ENCODE results near the gene SLC43A3.
"Not testable (repeated sequence)": the region's sequence is repeated elsewhere in the genome, so short reads cannot be mapped to it uniquely, and the experiment has no call there.

The SLC43A3 gene

DNA sequence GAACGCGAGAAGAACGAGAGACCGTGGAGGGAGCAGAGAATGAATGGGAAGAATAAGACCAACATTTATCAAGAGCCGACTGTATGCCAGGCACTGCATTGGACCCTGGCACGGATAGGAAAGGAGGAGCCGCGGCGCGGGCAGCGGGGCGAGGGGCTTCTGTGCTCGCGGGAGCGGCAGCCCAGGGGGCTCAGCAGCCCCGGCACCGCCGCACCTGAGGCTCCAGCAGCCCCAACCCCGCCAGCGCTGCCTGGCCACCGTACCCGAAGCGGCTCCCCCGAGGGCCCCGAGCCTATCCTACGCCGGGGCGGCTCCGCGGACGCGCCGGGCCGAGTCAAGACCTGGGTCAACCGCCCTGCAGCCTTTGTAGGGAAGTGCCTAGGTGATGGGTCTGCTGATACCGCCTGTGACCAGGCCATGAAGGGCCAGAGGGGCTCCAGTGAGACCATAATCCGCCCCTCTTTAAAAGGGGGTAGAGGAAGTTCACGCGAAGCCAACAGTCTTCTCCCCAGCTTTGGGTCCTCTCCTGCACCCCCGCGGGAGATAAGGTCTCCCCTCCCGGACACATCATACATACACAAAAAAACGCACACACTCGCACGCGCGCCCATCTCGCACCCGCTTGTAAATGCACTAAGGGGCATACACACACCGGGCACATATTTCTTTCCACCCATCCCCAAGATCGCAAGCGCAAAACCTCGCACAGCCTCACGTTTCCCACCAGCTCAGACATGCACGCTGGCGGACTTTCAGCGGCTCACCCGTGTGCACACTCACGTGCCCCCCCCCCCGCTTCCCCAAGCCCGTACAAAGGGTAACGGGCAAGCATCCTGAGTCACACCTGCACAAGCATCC, 32.5 kb upstream of the SLC43A3 start:
- peak; percentile 33 to 40 for DNase-seq

DNA sequence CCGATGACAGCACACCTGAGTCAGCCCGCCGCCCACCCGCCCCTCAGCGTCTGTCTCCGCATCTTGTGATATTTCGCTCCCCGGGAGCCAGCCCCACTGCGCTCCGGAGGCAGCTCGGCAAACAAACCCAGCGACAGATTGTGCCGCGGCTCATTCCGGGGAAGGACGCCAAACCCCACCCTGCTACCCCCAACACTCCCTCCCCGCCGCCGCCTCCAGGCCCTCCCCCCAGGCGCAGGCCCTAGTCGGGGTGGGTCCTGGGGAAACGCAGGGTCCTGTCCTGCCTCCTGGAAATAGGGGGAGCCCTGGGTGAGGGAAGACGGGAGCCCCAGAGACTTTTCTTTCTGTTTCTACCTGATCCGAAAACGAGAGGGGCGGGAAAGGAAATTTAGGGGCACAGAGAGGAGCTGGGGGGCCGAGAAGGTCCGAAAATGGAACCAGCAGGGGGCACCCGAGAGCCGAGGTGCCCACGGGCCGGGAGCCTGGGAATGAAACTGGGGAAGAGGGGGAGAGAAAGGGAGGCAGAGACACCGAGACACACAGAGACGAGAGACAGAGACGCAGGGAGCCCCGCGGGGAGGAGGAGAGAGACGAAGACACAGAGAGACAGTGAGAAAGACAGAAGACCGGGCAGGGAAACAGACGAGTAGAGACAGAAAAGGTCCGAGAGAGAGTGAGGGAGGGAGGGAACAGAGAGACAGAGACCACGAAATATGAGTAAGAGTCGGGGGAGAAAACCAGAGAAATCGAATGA, 31.7 kb upstream of the SLC43A3 start:
- peak; percentile 51 to 56 for DNase-seq

DNA sequence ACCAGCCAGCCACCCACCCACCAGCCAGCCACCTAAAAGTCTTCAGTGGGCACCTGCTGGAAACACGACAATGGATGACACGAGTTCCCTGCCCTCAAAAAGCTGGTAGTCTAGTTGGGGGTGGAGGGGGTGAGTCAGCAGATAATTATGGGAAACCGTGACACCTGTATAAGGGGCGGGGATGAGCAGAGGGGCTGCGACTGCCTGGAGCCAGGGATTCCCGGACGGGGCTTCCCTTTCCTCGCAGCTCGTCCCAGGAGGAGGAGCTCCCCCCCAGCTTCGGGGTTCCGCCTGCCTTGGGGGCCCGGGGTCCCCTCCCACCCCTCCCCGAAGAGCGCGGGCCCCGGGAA, 31.1 kb upstream of the SLC43A3 start:
- no peak for DNase-seq

DNA sequence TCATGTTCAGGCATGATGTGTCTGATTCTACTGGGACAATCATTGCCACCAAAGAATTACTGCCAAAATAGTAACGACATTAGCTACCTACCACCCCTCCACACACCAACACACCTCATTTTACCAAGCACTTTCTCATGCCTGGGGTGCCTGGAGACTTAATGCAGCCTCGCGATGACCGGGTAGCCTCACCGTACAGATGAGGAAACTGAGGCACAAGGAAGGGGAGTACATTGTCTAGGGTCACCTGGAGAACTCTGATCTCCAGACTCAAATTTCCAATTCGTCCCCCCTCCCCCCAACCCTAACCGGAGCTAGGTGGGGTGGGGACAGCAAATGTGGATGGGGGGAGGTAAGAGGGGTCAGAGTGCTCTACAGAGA, 30.7 kb upstream of the SLC43A3 start:
- peak in 1 of 2 experiments; percentile 57 for DNase-seq

DNA sequence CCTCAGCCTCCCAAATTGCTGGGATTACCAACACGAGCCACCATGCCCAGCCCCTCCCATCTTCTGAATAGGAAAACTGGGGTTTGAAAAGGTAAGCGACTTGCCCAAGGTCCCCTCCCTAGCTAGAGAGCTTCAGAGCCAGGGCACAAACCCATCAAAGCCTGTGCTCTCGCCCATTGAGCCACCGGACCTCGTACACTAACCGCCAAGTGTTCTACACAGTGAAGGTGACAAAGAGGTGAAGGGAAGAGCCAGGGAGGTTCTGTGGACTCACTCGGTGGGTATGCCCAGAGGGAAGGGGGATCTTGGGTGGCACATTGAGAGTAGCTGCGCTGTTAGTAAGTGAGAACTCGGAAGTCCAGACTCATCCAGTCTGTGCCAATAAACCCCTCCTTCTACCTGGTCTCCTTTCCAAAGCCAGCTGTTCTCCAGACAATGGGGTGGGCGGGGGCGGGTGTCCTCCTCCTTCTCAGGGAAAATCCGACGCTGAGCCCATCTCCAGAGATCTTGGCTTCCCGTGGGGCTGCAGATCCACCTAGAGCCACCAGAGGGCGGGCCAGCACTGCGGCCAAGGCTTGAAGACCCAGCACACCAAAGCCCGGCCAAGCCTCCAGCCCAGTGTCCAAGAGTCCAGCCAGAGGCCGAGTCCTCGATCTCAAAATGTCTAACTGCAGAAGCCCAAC, 30.2 kb upstream of the SLC43A3 start:
- peak; percentile 57 to 63 for DNase-seq

DNA sequence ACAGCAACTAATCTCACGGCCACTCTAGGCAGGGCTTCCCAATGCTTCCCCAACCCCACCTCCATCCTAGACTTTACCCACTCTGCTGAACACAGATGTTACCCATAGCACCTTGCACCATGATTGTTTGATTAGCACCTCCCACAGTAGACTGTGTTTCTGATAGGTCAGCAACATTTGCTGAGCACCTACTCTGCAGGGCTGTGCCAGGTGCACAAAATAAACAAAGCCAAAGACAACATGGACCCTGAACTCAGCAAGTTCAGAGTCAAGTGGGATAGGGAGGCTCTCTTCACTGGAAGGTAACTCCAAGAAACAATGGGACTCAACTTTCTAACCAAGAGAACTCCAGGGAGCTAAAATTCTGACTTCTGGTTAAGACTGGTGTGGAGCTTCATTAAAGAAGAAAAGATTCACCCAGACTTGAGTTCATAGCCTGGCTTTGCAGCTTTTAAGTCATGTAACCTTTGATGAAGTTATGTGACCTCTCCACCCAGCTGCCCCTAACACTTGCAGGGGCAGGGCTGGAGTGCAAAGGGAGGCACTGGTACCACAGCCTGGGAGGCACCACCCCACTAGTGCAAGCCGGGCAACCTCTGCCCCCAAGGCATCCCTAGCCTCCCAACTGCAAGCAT, 26.7 kb upstream of the SLC43A3 start:
- no peak for DNase-seq

DNA sequence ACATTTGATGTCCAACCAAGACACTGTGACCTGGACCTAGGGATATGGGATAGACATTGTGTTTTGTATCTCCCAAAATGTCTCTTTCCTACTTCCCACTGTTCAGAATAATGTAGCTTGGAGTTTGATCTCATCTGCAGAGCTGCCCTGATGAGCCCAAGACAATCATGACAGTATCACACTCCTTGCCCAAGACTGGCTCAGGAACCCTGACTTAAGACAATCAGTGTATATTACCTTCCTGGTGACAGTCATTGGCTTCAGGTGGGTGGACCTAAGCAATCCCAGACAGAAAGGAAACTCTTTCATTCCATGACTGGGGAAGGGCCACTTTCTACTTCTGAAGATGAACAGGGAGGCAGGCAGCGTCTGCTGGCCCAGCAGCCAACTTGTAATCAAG, 19.1 kb upstream of the SLC43A3 start:
- DNase-seq = no peak

DNA sequence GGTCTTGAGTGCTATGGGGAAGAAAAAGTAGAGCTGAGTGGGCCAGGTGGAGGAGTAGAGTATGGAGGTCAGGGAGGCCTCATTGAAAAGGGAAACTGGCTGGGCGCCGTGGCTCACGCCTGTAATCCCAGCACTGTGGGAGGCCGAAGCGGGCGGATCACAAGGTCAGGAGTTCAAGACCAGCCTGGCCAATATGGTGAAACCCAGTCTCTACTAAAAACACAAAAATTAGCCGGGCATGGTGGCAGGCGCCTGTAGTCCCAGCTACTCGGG, 18.1 kb upstream of the SLC43A3 start:
- DNase-seq = not testable (repeated sequence)

DNA sequence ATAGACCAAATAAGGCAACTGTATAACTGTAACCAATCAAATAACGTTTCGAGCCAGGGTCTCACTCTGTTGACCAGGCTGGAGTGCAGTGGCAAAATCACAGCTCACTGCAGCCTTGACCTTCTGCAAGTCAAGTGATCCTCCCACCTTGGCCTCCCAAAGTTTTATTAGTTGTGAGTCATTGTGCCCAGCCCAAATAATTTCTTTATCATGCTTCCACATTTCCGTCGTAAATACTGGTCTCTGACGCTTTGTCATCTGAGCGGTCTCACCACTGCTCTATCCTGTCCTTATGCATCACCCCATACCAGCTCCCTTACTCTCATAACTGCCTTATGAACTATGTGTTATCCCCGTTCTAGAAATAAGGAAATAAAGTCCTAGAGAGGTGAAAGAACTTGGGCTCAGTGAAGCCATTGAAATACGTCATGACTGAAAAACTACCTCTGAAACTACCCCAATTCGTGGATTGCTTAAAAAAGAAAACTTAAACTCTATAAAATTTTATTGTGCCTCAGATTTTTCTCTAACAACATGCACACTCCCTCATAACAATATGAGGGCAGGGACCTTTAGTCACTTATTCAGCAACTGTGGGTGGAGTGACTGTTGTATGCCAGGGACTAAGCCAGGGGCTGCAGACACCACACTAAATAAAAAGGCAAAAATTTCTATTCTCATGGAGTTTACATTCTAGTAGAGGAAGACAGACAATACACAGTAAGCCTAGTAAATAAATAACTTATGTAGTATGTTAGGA, 17.6 kb upstream of the SLC43A3 start:
- no peak for DNase-seq

DNA sequence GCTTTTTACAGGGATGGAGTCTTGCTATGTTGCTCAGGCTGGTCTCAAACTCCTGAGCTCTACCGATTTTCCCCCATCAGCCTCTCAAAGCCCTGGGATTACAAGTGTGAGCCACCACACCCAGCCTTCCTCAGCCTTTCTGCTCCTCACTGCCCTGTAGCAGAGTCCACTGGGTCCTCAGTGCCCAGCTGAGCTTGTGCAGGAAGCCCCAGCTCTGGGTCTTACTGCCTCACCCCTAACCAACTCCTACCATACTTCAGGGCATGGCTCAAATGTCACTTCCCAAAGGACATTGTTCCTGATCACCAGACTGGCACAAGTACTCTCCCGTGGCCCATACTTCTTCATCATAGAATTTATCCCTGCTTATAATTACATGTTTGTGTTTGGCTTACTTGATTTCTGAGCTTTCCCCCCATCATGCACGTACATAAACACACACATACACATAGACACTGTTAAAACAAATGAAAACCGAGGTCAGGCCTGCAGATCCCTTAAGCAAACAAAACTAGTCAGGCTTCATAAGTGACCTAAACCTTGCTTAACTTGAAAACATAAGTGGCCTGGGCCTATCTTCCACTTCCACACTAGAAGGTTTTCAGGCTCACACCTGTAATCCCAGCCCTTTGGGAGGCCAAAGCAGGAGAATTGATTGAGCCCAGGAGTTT, 14.0 kb upstream of the SLC43A3 start:
- no peak for DNase-seq

DNA sequence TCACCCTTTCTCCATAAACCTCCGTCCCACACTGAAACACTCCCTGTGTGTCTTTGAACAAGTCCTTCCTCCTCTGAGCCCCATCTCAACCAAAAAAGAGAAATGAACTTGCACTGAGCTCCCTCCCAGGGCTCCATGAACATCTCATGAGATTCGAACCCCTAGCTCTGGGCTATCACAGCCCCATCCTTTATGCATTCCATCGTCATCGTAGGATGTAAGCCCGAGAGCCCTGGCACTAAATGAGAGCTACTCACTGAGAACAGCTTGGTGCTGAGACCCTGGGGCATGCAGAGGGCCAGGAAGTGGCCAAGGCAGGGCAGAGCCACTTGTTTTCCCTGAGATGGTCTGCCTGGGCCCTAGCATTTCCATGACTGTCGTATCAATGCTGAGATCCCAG, 12.9 kb upstream of the SLC43A3 start:
- no peak for DNase-seq

DNA sequence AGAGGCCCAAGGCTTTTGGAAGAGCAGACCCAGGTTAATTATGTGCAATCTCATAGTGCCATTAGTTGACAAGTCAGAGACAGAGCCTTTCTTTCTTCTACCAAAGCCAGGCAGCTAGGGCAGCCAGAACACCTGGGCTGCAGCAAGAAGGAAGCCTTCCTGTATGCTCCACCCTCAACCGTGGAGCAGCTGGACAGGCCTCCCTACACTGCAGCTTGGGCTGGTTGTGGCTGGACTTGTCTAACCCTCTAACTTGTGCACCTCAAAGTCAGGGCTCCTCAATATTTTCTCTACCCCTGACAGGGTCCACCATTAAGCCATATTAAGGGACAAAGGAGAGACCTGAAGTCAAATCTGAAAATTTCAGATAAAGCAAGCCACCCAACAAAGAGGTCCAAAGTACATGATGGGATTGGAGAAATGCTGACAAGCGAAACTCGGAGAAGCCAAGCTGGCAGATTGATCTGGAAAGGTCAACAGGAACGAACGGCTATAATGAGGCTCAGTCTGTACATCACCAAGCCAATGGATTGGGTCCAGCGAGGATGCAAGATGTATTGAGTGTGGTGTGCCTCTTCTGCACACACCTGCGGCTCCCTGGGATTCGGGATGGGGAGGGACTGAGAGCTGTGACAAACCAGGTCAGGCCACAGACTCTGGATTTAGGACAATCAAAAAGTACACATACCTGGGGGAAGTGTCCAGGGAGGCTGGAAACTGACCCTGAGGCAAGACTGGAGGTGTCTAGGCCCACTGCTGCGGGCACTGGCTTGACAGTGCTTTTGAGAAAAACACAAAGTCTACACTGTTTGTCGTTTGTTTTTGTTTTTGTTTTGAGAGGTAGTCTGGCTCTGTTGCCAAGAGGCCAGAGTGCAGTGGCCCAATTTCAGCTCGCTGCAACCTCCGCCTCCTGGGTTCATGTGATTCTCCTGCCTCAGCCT, 11.7 kb upstream of the SLC43A3 start:
- DNase-seq = no peak

DNA sequence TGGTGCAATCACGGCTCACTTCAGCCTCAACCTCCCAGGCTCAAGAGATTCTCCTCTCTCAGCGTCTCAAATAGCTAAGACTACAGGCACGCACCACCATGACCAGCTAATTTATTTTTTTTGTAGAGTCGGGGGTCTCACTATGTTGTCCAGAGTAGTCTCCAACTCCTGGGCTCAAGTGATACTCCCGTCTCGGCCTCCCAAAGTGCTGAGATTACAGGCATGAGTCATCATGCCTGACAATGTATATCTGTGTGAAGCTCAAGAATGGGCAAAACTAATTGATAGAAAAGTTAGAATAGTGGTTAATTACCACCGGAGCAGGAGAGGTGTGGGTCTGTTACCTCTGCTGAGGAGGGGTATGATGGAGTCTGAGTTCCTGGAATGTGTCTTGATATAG, 9.1 kb upstream of the SLC43A3 start:
- DNase-seq = no peak

DNA sequence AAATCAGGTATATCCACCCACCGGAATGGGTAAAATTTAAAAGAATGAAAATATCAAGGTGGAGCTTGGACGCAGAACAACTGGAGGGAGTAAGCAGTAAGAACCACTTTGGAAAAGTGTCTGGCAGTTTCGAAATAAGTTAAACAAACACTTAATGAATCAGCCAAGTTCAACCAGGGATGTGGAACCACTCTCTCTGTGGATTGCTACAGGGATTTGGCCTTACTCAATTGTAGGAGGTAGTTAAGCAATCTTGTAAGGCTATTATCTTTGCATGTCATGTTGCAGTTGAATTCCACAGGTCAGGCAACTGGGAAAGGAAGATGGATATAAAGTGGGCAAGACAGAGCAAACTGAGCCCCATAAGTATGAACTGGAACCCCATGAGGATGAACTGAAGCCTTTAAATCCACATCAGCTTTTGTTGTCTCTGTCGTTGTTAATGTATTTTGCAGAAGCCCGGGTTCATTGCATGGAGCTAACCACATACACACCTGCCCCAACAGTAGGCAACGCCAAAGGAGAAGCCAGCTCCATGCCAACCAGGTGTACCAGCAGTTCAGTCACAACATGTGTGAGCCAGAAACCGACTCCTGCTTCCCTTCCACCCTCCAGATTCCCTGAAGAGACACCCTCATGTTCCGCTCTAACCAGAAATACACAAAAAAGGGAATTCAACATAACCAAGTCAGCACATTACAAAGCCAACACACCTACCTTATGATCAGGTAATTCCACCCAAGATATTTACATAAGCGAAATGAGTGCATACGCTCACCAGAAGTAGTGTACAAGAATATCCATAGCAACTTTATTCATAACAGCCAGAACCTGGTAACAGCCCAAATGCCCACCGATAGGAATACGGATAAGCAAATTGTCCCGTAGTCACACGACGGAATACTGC, 8.0 kb upstream of the SLC43A3 start:
- DNase-seq = peak; percentile 10 to 17

DNA sequence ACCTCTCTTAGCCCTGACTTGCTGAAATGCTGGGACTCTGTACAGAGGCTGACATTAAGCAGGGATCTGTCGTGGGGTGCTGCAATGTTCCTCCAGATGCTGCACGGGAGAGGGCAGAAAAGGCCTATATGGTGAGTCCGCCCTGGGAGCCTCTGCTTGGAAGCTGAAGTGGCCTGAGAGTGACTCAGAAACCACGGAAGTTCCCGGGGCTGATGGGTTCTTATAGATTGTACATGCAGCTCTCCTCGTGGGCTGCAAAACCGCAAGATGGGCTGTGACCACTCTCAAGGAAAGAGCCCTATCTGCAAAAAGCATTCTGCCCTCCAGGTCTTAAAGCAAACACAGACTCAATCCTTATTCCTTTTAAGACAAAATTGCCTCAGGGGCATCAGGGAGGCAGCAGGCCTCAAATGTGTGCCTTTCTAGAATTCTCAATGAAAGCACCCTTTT, 5.8 kb upstream of the SLC43A3 start:
- peak; percentile 52 to 57 for DNase-seq

DNA sequence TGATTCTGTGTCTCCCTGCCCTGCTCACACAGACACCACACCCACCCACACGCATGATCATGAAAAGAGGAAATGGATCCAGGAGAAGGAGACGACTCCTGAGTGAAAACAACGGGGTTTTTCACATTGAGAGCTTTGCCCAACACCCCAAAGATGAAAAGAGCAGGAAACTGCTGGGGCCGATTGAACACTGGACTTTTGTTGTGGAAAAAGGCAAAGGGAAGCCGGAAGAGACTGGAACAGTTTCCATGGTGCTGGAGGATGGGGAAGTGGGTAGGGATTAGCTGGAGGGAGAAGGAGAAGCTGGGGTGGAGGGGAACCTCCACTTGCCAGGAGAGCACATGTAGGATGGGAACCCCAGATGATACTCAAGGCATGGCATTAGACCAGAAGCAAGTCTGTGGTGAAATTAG, 5.2 kb upstream of the SLC43A3 start:
- DNase-seq = no peak

DNA sequence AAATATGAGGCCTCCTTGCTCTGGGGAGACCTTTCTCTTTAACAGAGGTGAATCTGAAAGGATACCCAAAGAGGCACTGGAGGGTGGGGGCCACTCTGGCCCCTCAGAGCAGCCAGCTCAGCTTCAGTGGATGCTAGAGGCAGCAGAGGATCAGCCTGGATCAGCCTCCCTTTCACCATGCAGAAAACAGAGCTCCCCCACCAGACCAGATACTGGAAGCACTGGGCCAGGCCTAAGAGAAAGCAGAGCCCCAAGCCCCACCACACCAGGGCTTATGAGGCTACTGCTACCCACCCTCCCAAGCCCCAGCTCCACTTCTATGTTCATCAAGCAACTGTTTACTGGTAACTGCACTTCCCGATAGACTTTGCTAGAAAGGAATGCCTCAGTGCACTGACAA, 4.0 kb upstream of the SLC43A3 start:
- peak in 1 of 2 experiments; percentile 20 for DNase-seq

DNA sequence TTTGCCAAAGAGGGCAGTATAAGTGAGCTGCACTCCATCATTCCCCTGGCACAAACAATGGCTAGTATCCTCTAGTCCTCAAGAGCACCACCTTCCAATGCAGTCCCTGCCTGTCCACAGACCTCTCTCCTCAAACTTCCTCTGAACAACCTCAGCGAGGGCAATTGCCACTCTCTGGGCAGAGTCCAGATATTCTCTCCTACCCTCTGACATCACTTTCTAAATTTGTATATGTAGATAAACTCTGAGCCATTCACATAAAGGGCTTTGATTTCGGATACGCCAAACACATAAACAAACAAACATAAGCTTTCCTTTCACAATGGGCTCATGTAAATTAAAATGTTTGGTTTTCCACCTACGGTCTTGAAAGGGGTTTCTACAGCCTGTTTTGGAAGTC, 3.0 kb upstream of the SLC43A3 start:
- no peak for DNase-seq

DNA sequence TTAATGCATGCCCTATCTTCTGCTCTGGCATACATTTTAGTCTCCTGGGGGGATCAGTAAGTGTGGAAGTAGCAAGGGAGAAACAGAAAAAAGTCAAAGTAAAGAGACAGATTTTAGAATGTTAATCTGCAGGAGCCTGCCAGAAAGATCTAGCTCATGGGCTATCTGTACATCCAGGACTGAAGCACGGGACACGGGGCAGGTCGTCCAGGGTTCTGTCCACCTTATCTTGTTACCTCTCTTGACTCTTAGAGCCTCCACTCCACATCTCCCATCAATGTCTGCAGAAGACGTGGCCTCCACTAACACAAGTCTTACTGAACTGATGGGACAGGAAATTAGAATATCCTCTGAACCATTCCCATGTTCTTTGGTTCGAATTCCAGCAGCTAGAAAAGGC, 1.7 kb upstream of the SLC43A3 start:
- DNase-seq = no peak

DNA sequence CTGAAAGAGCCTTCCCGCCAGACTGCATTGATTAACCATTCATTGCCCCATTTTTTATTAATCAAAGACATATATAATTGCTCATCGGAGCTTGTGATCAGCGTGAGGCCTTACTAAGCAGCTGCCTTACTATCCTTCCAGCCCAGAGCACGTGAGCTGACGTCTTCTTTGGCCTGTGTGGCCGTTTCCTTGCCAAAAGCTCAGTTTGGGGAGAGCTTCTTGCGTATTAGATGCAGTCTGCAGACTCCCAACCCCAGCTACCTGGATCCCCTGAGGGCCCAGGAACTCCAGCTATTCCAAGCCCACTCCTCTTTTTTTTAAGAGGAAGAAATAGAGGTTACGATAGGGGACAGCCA, 784 bp upstream of the SLC43A3 start:
- DNase-seq = no peak

All from Kasumi-1 (cell line).